Measurements from ENCODE around the gene ASCC3.

- TF ChIP-seq CTCF (conservative IDR thresholded peaks at IDR 0.05; ENCODE audit: low read length) (no peak), EZH2phosphoT487 (IDR thresholded peaks at IDR 0.05; ENCODE audit: borderline replicate concordance) (no peak)
These were observed 416.0 kb downstream of the ASCC3 start, which contains the start of gene SIM1 for GRCh38 chr6:100464903-100465700.

Measured in Loucy (cell line).